Muscle of back (tissue), 11 donors: Measurements from ENCODE around the gene RPS6KA2. TPM values are rescaled to one million over a fixed set of nuclear protein-coding genes. Genes with fewer than 3 reads are reported as not detected.

Experiments
- DNase-seq, 3 donors: peaks; one replicate each; pipeline versions ENCODE4 v3.0.0 to v3.0.0-alpha.2; 2013
- polyA plus RNA-seq, 10 donors: library from polyadenylated mRNA; unstranded; fragments of 120-200 nt; gene quantifications; one replicate each; pipeline ENCODE4 v1.2.1, GENCODE V29; 2013; ENCODE audit not compliant: insufficient read length in 10 of 10

The RPS6KA2 gene
- polyA plus RNA-seq, 10 donors: 22.1 to 31.7 (median 25.4) TPM

DNA sequence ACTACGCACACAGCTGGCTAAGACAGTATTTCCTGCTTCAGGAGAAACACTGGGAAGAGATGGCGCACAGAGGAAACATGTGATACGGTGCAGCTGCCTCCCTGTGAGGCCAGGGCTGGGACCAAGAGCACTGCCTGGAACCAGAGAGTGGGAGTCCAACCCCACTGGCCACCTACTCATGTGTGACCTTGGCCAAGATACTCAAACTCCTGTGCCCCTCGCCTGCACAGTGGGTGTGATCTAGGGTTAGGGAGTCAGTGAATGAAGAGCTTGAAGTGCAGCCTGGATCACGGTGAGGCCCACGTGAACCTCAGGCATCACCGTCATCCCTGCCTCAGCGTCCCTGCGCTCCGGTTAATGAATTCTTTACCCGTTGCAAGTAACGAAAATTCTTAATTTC, 202.6 kb downstream of the RPS6KA2 start:
- DNase-seq: peak in 1 of 3 donors; percentile 50

DNA sequence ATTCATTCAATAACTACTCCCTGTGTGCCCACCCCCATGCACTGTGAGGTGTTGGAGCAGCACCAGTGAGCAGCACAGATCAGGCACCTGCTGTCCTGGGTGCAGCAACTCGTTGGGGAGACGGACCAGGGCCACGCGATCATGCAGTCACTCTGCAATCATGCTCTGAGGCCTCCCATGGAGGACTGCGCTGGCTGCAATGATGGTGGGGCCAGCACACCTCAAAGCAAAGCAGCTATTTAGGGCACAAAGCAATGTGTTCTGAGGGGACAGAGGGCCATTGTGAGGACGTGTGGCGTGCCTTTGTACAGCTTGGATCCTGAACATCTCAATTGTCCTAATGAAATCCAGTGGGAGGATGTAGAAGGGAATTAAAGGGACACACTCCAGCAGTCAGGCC, 203.3 kb downstream of the RPS6KA2 start:
- DNase-seq: no peak

DNA sequence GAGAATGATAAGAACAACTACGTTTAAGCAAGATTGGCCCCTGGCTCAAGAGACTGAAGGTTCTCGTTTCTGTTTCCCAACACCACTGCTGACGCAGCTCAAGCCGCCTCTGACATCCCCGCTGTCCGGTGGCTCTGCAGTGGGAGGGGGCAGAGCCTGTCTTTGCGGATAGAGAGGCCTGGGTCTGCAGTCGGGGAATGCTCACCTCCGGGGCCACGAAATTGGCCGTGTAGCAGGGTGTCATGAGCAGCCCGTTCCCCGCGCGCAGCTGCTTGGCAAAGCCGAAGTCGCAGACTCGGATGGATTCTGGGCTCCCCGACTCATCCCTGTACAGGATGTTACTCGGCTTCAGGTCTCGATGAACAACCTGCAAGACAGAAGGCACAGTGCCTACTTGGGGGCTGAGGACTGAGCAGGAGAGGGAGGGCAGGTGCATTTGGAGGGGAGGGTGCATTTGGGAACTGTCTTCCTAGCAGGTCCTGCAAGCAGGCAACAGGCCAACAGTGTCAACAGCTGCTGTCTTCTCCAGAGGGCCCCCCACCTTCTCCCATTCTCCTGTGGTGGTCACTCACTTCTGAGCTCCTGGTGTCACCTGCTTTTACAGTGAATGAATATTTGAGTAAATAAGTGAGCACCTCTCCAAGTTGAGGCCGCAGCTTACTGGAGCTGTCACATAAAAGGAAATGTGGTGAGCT, 203.9 kb downstream of the RPS6KA2 start:
- DNase-seq: no peak

DNA sequence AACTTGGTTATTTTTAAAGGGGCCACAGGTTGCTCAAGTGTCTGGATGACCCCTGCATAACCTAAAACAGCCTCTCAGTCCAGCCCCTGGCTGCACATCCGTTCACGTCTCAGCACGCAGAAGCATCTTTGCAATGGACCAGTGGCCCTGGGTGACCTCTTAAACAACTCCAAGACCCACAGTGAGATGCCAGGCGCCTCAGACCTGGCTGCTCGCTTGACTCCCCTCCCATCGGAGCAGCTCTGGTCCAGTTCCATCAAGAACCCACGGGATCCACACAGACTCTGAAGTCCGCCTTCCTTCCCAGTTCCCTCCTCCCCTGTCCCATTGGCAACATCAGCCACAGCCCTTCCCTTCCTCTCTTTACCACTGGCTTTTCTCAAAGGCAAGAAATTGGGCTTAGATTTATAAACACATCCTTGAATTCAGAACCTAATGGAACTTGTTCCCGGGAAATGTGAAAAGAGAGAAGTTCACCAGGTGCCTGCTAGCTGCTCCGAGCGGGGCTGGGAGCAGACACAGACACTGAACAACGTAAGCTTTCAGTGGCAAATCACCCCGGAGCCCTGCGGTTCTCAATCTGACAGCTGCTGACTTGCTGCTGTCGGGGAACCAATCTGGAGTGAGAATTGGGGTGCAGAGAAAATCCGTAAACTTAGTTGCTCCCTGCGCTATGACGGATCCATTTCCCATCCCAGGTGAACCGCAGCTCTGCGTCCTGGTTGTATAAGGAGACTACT, 204.7 kb downstream of the RPS6KA2 start:
- no peak for DNase-seq

DNA sequence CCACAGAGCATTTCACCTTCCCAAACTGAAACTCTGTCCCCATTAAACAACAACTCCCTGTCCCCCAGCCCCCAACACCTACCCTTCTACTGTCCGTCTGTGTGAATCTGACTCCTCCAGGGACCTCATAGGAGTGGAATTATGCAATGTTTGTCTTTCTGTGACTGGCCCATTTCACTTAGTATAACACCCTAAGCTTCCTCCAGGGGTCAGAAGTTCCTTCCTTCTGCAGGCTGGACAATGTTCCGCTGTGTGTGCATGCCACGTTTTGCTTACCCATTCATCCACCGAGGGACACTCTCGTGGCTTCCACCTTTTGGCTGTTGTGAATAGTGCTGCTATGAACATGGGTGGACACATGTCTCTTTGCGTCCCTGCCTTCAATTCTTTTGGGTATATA, 206.7 kb downstream of the RPS6KA2 start:
- peak in 1 of 3 donors; percentile 34 for DNase-seq

DNA sequence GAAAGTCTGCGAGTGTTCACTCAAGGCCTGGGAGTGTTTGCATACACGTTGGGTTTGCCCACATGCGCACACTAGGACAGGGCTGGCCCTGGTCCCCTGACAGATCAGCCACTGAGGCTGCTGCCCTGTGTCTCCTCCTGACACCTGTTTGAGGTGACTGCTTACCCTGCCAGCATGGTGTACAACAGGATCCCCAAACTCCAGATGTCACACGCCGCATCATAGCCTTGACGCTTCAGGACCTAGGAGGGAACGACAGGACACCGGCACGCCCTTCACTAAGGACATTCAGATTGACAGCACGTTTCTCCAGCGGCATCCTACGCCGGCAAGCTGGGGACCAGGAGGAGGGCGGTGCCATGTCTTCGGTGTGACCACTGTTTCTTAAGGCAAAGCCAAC, 207.3 kb downstream of the RPS6KA2 start:
- no peak for DNase-seq

DNA sequence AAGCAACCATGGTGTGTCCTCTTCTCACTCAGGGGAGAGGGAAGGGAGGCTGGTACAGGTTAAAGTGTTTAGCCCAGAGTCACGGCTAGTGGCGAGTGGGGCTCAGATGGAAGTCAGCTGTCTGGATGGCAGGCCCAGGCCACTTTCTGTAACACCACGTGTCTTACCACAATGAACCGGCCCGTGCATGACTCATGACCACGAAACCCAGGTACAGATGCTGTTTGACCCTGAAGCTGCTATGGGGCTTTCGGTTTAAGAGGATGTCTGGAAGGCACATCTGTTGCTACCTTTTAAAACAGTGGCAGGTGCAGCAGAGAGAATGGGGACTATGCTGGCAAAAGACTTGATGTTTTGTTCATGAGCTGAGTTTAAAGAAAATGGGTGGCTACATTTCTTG, 207.8 kb downstream of the RPS6KA2 start:
- no peak for DNase-seq

DNA sequence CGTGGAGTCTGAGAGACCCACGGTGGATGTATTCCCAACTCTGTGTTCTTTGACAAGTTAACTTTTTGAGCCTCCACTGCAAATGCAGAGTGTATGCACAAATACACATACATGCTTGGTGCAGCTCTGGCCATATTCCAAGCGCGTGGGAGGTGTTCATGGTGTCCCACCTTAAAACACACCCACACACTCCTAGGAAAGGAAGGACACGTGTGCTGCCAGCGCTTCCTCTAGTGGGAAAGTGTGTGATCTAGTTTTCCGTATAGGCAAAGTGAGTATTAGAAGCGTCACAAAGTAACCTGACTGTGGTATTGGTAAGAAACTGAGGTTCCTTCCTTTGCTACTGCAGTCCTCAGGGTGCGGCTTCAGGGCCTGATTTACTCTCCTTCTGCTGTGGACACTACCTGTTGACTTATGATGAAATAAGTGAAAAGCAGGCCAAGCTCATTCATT, 208.3 kb downstream of the RPS6KA2 start:
- DNase-seq: no peak

DNA sequence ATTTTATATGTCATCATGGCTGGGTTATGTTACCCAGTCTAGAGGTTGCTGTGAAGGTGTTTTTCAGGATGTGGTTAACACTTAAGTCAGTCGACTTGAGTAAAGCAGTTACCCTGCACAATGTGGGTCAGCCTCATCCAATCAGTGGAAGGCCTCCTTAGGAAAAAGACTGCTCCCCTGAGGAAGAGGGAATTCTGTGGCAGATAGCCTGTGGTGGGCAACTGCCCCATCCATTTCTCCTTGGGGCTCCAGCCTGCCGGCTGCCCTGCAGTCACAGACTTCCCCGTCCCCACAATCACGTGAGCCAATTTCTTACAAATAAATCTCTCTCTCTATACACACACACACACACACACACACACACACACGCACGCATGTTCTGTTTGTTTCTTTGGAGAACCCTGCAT, 209.8 kb downstream of the RPS6KA2 start:
- no peak for DNase-seq

DNA sequence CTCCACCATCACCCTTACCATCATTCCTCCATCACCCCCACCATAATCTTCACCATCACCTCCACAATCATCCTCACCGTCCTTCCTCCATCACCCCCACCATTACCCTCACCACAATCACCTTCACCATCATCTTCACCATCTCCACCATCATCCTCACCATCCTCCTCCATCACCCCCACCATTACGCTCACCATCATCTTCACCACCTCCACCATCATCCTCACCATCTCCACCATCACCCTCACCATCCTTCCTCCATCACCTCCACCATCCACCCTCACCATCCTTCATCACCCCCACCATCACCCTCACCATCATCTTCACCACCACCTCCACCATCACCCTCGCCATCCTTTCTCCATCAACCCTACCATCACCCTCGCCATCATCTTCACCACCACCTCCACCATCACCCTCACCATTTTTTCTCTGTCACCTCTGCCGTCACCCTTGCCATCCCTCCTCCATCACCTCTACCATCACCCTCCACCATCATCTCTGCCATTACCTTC, 211.2 kb downstream of the RPS6KA2 start:
- DNase-seq: no peak

DNA sequence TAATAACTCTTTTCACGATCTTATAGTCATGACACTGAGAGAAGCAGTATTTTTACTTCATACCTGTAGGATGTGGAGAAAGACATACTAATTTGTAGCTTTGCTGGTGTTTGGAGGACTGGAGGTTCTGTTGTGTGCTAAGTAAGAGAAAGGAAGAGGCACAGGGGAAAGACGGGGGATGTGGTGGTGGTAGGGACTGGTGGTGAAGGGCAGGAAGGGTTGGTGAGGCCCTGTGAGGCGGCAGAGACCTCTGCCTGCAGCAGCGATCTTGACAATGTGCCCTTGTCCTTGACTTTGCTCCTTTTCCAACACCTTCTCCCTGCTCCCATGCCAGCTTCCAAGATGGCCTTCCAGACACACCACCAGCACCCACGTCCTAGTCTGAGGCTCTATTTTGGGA, 211.7 kb downstream of the RPS6KA2 start:
- DNase-seq: no peak

DNA sequence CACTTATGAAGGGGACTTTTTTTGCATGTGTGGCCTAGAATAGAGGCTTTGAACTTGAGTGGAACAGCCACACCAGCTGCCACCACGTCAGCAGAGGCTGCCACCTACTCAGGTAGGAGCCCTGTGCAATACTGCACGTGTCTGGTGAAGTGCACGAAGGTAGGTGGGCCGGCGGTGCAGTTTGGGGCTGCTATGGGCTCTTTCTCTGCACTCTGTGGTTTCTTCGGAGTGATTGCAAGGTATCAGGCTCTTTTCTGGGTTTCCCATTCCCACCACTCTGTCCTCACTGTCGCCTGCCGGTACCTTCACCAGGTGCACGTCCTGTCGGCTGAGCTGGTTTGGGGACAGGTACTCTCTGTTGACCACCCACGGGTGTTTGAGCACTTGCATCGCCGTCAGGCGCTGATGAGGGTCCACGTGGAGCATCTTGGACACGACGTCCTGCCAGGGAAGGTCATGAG, 213.5 kb downstream of the RPS6KA2 start:
- DNase-seq: no peak

DNA sequence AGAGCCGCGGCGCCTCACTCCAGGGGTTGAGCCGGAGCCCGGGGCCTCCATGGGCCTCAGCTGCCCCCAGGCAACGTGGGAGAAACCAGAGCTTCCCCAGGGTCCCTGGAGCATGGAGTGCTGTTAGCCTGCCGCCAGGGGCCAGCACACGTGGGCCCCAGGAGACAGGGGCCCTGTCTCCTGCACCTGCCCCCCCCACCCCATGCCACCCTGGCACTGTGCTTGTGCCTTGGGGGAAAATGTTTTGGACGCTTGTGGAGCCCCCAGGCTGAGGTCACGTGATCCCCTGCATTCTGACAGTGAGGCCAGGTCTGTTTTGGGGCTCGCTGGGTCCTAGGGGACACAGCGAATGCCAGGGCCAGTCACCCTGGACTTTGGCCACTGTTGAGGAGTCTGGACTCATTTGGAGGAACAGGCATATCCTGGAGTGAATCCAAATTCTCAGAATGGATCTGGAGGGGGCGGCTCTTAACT, 214.1 kb downstream of the RPS6KA2 start:
- DNase-seq: no peak

DNA sequence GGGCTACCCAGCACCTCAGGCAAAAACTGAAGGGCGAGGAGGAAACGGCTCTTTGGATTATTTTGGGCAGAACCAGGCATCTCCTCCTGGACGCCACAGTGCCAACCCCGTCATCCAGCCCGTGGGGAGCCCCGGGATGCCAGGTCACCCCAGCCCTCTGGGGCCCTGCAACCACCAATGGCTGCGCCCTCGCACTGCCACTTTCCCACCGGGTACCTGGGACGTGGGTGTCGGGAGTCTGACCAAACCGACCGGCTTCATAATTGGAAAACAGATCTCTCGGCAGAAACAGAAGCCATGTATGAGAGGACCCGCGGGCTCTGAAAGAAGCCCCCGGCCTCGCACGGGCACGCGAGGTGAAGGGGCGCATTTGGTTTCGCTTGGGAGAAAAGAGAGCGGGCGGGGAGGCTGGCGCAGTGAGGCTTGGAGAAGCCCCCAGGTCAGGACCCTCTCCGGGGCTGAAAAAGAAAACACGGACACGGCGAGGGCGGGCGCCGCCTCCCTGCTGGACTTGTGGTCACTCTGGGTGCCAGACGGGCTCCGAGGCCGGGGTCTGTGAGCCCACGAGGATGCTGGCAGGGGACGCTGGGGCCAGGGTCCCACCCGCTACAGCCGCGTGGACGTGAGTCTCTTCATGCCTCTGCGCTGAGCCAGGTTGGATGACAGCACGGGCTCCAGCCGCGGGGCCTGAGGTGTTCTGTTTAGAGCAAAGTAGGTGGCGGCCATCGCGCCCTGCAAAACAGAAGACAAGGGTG, 214.7 kb downstream of the RPS6KA2 start:
- no peak for DNase-seq

DNA sequence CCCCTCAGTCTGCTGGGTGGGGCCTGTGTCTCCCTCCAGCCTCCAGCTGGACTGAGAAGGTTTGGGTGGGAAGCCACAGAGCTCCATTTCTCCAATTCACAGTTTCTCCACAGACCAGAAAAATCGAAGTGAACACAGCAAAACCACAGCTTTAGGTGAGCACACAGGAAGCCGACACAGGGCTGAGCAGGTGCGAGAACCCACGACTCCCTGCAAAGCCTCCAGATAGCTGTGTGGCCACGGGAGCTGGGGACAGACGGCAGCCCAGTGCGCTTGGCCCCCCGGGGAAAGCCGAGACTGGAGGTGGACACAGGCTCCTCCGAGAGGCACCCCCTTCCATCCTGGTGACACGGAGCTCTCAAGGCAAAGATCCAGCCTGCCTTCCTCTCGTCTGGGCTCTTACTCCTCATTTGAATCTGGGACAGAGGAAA, 215.3 kb downstream of the RPS6KA2 start:
- DNase-seq: no peak

DNA sequence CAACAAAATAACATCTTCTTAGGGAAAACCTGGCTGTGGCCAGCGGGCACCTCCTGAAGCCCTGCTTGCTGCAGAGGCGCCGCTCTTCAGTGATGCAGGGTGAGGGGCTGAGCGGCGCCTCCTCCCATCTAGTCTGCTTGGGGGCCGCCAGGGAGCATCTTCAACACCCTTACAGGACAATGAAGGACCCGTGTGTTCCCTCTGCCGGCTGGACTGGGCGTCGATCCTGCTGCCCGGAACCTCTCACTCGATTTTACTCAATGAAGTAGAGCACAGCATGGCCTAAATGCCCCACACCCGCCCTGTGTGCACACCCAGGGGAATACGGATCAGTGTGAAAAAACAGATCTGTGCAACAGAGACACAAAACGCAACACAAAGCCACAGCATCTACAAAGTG, 215.8 kb downstream of the RPS6KA2 start:
- no peak for DNase-seq

DNA sequence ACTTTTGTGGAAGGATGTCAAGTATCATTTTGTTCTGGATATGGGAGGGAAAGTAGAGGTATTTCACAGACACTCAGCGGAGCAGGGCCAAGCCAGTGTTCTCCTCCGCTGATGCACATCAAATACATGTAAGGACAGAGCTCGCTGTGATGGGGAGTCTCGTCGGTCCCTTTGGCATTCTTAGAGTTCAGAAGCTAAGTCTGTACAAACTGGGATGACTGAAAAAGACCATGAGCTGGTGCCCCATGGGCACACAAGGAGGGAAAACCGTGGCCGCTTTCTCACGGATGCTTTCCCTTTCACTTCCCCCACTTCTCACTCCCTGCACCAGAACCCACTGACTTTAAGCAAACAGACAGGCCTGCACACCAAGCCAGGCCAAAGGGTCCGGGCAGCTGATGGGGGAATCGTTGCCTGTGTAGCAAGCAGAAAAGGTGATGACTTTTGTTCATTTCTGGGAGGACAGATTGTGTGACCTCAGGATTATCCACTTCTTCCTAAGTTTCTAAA, 216.6 kb downstream of the RPS6KA2 start:
- DNase-seq: no peak

DNA sequence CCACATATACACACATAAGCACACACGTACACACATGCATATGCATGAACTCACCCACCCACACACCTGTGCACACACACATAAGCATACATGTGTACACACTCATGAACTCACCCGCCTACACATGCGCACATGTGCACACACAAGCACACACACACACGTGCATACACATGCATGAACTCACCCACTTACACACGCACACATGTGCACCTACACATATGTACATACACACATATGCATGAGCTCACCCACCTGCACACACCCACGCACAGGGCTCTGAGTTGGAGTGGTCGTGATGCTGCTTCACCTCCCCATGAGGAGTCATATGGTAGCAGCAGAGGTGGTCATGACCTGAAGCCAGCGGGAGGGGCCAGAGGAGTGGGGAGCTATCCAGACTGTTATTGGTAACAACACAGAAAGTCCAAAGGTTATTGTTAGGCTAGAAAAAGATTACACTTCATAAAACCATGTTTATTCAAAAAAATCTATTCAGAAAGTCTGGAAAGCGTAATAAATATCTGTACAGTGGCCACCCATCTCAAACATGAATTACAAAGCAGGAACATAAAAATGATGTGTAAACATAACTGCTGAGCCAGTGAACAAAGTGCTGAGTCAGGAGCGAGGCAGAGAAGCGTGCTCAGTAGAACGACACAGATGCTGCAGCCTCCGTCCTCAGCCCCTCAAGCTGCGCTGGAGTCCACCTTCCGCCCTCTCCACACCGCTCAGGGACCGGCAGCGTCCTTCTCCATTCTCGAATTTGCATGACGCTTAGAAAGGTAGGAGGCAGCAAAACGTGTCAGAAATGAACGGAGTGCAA, 217.9 kb downstream of the RPS6KA2 start:
- no peak for DNase-seq

DNA sequence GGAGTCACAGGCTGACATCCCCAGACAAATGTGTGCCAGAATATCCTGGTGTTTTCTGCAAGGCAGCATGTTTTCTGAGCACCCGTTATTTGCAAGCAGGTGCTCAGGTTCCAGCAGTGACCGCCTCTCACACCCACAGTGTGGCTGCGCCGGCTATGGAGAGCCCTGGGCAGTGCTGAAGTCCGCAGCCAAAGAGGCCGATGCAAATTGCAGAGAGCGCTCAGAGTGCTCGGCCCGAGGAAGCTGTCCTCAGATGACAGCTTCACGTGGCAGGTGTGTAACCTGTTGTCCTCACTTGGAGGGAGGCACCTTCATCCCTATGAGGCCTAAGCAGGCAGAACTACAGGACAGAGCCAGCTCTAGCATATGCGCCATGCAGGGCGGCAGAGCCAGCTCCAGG, 220.9 kb downstream of the RPS6KA2 start:
- DNase-seq: no peak

DNA sequence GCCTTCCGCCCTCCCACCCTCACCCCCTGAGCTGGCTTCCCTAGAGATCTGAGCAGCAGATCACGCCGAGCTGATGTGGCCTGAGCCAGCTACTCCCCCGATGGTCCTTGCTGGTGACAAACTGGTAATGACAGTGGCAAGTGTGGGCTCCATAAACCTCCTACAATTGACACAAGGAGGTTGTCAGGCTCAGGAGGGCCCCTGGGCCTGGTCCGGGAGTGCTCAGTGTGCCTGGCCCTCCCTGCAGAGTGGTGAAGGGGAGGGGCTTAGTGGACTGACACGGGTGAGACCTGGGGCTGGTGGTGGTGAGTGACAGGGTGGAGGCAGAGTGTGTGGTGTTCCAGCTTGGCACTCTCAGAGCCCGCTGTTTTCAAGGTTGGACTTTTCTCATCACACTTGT, 221.7 kb downstream of the RPS6KA2 start:
- no peak for DNase-seq
